Limb (tissue), 2 donors: ENCODE results near the gene PGAP3.

Experiments used
- DNase-seq, 2 donors: peaks; one replicate each; pipeline ENCODE4 v3.0.0-alpha.2; 2016; ENCODE audit errors: extremely low spot score in 2 of 2

The PGAP3 gene

GRCh38 chr17:39639566-39640458 lies 48.0 kb downstream of the PGAP3 start:
- no peak for DNase-seq

GRCh38 chr17:39639043-39639442 lies 48.8 kb downstream of the PGAP3 start:
- DNase-seq: no peak

GRCh38 chr17:39638317-39638716 lies 49.5 kb downstream of the PGAP3 start:
- DNase-seq: no peak

DNA sequence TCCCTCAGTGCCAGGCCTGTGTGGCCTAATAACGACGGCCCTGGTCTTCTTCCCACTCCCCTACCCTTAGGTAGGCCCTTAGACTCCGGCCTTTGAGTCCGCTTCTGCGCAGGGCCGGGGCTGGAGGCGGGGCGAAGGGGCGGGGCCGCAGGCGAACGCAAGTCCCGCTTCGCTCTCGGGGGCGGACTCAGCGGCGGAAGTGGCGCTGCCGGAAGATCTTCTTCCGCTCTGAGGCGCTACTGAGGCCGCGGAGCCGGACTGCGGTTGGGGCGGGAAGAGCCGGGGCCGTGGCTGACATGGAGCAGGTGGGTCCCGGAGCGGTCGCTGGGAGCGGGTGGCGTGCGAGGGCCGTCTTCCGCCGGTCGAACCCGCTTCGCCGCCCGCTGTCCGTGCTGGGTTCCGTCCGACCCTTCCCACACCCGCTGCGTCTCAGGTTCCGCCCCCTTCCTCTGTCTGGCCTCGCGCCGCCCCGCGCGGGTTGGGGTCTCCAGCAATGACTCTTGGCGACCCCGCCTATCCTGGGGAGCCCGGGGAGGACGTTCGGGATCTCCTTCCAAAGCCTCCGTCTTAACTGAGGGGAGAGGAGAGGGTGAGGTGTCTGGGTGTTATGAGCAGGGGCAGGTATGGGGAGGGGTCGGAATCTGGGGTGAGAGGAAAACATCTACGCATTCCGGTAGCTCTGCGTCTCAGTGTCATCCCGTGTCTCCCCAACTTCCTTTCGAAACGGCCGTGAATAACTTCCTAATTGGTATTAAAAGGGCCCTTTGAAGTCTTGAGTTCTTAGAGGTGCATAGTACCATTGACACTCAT lies 50.7 kb downstream of the PGAP3 start, which contains the start of gene STARD3:
TSS of gene STARD3 (plus strand) at position 218 of the 810 bp plus-strand sequence. CDS start 16,388 bp downstream, outside the sequence.
- peak; percentile 83 to 94 for DNase-seq

GRCh38 chr17:39636587-39636926 lies 51.3 kb downstream of the PGAP3 start:
- DNase-seq: no peak

DNA sequence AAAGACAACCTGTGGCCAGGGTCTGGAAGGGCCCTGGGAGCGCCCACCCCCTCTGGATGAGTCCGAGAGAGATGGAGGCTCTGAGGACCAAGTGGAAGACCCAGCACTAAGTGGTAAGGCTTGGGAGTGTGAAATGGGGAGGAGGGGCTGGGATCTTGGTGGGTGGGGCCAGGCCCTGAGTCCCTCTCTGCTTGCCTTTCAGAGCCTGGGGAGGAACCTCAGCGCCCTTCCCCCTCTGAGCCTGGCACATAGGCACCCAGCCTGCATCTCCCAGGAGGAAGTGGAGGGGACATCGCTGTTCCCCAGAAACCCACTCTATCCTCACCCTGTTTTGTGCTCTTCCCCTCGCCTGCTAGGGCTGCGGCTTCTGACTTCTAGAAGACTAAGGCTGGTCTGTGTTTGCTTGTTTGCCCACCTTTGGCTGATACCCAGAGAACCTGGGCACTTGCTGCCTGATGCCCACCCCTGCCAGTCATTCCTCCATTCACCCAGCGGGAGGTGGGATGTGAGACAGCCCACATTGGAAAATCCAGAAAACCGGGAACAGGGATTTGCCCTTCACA lies 52.2 kb downstream of the PGAP3 start:
- DNase-seq: no peak

DNA sequence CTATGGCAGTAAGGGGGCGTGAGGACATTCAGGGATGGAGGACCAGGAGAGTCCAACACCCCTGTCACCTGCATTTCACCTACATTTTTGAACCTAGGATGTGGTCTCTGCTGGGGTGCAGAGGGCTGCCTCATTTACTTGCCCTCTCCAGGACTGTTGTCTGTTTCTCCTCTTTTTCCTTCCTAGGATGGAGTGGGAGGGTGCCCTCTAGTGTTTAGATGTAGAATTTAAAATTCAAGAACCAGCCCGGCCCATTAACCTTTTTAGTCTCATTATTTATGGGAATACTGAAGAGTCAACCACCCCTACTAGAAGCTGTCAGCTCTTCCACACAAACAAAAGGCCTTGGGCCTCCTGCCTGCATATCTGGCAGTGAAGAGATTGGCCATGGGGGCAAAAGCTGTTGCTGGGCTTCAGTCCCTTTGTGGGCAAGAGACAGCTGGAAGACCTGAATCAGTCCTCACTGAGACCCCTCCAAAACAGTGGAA lies 53.4 kb downstream of the PGAP3 start:
- peak in 1 of 2 donors; percentile 50 for DNase-seq

DNA sequence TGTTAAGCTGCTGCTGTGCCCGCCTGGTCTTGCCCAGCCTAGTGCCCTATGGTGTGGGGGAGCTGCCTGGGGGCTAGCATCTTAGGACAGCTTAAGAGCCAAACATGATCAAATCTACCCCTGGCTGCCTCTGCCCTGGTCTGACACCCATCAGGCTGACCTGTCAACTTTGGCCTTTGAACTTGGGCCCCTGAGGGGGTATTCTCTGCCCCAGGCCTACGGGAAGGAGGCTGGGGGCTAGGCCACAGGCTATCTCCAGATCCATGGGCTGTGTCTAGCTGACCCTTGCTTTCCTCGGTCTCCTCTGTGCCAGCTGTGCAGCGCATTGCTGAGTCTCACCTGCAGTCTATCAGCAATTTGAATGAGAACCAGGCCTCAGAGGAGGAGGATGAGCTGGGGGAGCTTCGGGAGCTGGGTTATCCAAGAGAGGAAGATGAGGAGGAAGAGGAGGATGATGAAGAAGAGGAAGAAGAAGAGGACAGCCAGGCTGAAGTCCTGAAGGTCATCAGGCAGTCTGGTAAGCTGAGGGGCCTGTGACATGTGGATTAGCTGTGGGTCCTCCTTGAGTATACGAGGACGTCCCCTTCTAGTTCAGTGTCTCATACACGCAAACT lies 54.2 kb downstream of the PGAP3 start:
- no peak for DNase-seq

GRCh38 chr17:39632153-39632941 lies 55.5 kb downstream of the PGAP3 start:
- peak in 1 of 2 donors; percentile 60 for DNase-seq

GRCh38 chr17:39631403-39631802 lies 56.5 kb downstream of the PGAP3 start:
- no peak for DNase-seq

- no peak for DNase-seq
Measured at GRCh38 chr17:39629898-39630297, 58.0 kb downstream of the PGAP3 start.

GRCh38 chr17:39629494-39629880 lies 58.4 kb downstream of the PGAP3 start:
- no peak for DNase-seq

DNA sequence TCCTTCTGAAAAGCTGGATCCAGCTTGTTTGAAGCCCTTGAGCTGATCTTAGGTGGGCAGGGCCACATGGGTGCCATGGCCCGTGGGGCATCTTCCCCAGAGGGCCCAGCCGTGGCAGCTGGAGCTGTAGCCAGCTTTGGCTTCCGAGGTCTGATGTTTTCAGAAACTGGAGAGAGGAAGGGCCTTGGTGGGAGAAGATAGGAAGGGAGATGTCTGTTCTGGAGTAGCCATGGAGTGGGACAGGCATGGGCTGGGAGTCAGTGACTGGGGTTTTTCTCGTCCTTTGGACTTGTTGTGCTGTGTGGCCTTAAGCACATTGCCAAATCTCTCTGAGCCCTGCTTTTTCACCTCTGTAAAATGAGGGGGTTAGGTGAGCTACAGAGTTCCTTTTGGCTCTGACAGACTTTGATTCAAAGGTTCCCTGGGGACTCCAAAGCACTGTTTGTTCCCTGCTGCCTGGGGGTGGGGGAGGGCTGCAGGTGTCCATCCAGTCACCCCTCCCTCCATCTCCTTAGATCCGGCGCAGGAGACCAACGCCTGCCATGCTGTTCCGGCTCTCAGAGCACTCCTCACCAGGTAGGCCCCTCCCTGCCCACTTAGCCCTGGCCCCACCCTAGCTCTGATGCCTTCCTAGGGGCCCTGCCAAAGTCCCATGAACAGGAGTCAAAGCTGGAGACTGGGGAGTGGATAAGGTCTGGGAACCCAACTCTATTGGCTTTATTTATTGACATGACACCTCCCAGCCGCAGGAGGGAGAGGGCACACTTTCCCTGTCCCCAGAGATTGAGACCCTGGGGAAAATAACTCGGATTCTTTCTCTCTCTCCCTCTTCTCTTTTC lies 59.0 kb downstream of the PGAP3 start:
- DNase-seq: no peak

DNA sequence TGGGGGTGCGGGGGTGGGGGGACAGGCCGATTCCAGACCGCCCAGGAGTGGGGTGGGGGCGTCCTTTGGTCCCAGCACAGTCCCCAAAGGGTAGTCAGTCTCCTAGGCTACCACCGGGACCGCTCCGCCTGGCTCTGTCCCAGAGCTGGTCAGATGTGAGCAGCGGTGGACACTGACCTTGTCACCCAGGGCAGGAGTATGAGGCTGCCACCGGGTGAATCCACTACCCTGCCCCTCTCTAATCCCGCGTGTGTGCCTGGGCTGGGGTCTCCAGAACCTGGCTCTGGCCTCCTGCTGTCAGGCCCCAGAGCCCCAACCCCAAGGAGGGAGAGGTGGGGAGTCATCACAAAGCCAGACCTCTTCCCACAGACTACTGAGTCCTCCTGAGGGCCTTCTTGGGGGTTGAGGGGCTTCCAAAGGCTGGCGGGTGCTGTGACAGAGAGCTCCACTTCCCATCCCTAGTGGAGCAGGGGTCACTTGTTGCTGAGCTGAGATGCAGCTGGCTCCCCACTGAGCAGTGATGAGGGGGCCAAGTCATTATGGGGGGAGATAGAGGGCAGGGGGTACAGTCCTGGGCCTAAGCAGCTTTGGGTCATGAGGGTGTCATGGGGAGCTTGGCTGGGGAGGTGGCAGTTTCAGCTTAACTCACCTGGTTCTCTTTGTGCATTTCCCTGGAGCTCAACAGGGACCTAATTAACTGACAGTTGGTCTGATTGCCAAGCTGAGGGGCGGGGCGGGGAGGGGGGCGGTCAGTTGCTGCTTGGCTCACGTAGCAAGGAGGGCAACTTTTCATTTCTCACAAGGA lies 59.9 kb downstream of the PGAP3 start:
- no peak for DNase-seq

- DNase-seq: no peak
Measured at GRCh38 chr17:39627047-39627711, 60.7 kb downstream of the PGAP3 start.

DNA sequence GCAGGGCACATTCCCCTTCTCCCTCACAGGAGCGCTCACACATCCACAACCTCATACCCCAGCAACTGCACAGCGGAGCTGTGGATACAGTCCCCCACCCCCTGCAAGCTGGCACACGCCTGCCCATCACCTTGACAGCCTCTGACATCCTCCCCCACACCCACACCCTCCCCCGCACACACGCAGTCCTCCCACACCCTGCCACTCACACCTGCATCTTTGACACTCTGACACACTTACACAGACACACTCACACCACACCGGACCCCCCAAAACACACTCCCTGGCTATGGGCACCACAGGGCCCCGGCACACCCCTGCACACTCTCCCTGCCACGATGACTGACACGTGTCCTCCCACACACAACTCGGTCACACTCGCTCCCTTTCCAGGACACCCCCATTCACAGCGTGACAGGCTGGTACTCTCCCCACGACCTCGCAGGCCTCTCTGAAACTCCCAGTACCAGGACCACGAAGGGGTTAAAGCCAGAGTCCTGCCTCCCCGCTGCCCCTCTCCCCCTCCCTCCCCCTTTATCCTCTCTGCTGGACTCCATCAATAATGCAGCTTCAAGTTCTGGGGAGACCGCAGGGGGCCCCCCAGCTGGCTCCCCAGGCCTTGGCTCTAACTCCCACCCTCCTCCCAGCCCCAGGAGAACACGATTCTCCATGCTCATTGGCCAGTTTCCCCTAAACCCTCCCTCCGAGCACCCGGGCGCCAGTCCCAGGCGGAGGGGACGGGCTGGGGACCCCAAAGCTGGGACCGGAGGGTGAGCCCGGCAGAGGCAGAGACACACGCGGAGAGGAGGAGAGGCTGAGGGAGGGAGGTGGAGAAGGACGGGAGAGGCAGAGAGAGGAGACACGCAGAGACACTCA lies 61.4 kb downstream of the PGAP3 start, which contains the start of gene PPP1R1B:
TSS of gene PPP1R1B (plus strand) at position 782 of the 876 bp plus-strand sequence. CDS start 441 bp downstream, outside the sequence.
- no peak for DNase-seq

DNA sequence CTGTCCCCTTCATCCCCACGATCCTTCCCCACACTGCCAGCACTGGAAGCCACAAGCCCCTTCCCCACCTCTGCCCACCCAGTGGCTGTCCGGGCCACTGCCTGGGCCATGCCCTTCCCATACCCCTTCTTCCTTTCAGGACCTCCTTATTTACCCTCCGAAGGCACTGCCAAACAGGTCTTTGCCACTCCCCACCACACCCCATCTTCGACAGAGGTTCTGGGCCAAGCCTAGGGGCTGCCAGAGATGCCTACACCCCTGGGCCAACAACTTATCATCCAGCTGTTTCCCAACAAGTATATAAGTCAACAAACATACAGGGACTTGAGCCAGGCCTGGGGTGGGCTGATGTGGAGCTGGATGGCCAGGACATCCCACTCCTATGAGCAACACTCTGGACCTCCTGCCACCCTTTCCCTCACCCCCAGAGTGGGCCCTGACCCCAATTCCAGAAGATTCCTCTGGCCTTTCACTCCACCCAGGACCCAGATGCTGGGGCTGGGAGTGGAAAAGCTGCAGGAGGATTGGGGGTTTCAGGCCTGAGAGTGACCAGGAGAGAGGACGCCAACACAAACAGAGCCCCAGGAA lies 62.6 kb downstream of the PGAP3 start:
- DNase-seq: no peak
